Heart right ventricle (tissue), 16 donors: ENCODE measurements around the gene COL23A1. TPM values are rescaled to one million over a fixed set of nuclear protein-coding genes. Genes with fewer than 3 reads are reported as not detected.

Experiments
- ATAC-seq, 8 donors: fragments of 200-7000 bp; cut with Tn5 transposase; one replicate each; pipeline ENCODE4 v1.9.1; 2020; ENCODE audit warnings: mild to moderate bottlenecking in 8 of 8, moderate library complexity in 8 of 8, moderate number of reproducible peaks in 1 of 8
- DNase-seq, 2 donors: peaks; one replicate each; pipeline ENCODE4 v3.0.0-alpha.2; 2020
- H3K27ac ChIP-seq, 10 donors: fragments of 200-600 bp; sonication (generic) in 2 of 10; one replicate each; pipeline versions ENCODE4 v1.5.0 to v1.8.0; 2020 to 2022; ENCODE audit warnings: mild to moderate bottlenecking in 3 of 10
- H3K27me3 ChIP-seq, 7 donors: fragments of 200-600 bp; one replicate each; pipeline ENCODE4 v1.8.0; 2021 to 2022; ENCODE audit warnings: mild to moderate bottlenecking in 2 of 7
- H3K36me3 ChIP-seq, 9 donors: fragments of 200-600 bp; sonication (generic) in 1 of 9; one replicate each; pipeline versions ENCODE4 v1.5.0 to v1.8.0; 2020 to 2022; ENCODE audit warnings: mild to moderate bottlenecking in 2 of 9
- H3K4me1 ChIP-seq, 9 donors: fragments of 200-600 bp; sonication (generic) in 1 of 9; one replicate each; pipeline versions ENCODE4 v1.5.0 to v1.8.0; 2020 to 2022; ENCODE audit warnings: mild to moderate bottlenecking in 4 of 9
- H3K4me3 ChIP-seq, 10 donors: fragments of 200-600 bp; sonication (generic) in 2 of 10; one replicate each; pipeline versions ENCODE4 v1.5.0 to v1.8.0; 2020 to 2022; ENCODE audit warnings: mild to moderate bottlenecking in 7 of 10, moderate library complexity in 2 of 10
- H3K9me3 ChIP-seq, 11 donors: fragments of 200-600 bp in 10 of 11; sonication (generic) in 2 of 11; one replicate each; pipeline versions ENCODE4 v1.5.0 to v1.8.0; 2013 to 2022; ENCODE audit warnings: mild to moderate bottlenecking in 2 of 11, control low read depth in 1 of 11, moderate library complexity in 1 of 11
- CTCF ChIP-seq, 9 donors: fragments of 200-600 bp; sonication (generic) in 2 of 9; IDR thresholded peaks; one replicate each; pipeline versions ENCODE4 v1.5.0 to v1.8.0; 2021 to 2022; ENCODE audit warnings: antibody characterized with exemption in 9 of 9, mild to moderate bottlenecking in 5 of 9, moderate library complexity in 1 of 9
- WGBS, 2 donors: extraction: QIAGEN DNeasy Blood & Tissue Kit; methylation state at CpG; one replicate each; pipeline ENCODE4 v1.1.7; 2013; ENCODE audit warnings: inconsistent platforms in 1 of 2; 5-methylcytosine and 5-hydroxymethylcytosine counted together
- intact Hi-C, 10 donors: fragments of 100-400 bp; cut with DNase I; formaldehyde crosslinking; loops; one replicate each; pipeline versions ENCODE4 v1.11.1 to v1.14.2; 2022
- polyA plus RNA-seq, 2 donors: library from polyadenylated mRNA; stranded (reverse); fragments of 200-250 nt; gene quantifications; one replicate each; pipeline ENCODE4 v1.2.3, GENCODE V29; 2013
- total RNA-seq, 10 donors: library from RNA; stranded (reverse); fragmentation: NEBNext Ultra II Directional in 3 of 10; extraction: Animal tissue kit (Norgen Biotek cat#: 25700) in 3 of 10; gene quantifications; one replicate each; pipeline versions ENCODE4 v1.2.1 to v1.2.4, GENCODE V29; 2021 to 2023
- donor health status: Arrhythmogenic right ventricular cardiomyopathy.
- donor health status: ischemic (EF 13 %, LVEDD 7.1; RV severe dilation, severe dysfunction).
- donor health status: healthy with polysubstance abuse.
- donor health status: DM: no; HTN: yes; CAD: no.
- donor health status: DM: no; HTN: no; CAD: no.
- donor health status: ischemic (EF 25% LVEDD 6.9; RV normal size, moderate dysfunction).
- donor health status: ischemic (EF 25% LVEDD 5.7; RV mildly dilated, moderate dysfunction).
- donor health status: healthy.
- donor health status: DM: yes; HTN: yes; CAD: no.
- donor health status: Ischemic cardiomyopathy.
- donor health status: ischemic (EF 35%, LVEDD 5.7; RV mildly dilated, moderate dysfunction).
- donor health status: nonischemic (EF 11% LVEDD 7.7; RV severe dilation, severe dysfunction).
- donor health status: DM: yes; HTN: yes; CAD: no.
- donor health status: PGD.
- donor health status: ischemic (EF 29% LVEDD 5.4; RV normal size, mild dysfunction).
- donor health status: nonischemic (EF 23%, LVEDD 6.1; RV moderate dilation, normal function).

COL23A1 gene
- total and polyA plus RNA-seq, 12 donors: 8.9 to 29.0 (median 16.2) TPM

- H3K27ac ChIP-seq: peak overlapping the region in 1 of 10 donors; percentile 20
- no peaks in the 10 kb centered on the region for H3K36me3 ChIP-seq
- ATAC-seq: no peak
- H3K27me3 ChIP-seq: peaks cover 0 to 23% (median 7%) of the 10 kb centered on the region in 7 donors
- intact Hi-C loops: loop anchor here in 7 of 10 donors (5.0 to 10.0 kb wide), 8 partner anchors 171 to 1208 kb away; partner anchors contain the start of gene COL23A1 (in 3 of the 7)
- peak in 7 of 9 donors; percentile 36 to 63 (median 43) for TF ChIP-seq CTCF (IDR thresholded peaks at IDR 0.05)
- no peak overlapping the region for H3K4me3 ChIP-seq
- H3K9me3 ChIP-seq: peaks cover 0 to 13% (median 8%) of the 10 kb centered on the region in 11 donors
- DNase-seq: no peak
- 44 to 53% methylated on average over 3 of the region's 3 CpGs for WGBS, 2 donors
- peaks cover 0 to 23% (median 10%) of the 10 kb centered on the region in 9 donors for H3K4me1 ChIP-seq
These were observed 306.0 kb downstream of the COL23A1 start for GRCh38 chr5:178284093-178284675.

DNA sequence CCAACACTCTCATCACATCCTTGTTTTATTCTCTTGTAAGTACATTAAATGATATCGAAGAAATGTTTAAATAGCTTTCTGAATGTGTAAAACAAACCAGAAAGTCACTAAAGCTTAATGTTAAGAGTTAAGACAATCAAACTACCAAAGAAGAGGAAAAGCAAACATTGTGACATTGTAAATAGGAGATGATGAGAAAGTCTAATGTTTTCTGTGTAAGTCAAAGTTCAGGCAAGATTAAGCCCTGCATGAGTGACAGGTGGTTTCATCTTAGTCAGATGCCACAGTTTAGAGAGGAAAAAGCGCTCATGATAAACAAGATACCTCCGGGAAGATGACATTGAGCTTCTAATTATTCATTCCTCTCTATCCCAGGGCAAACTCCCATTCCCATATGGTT is 306.7 kb downstream of the COL23A1 start:
- TF ChIP-seq CTCF (IDR thresholded peaks at IDR 0.05): no peak
- Histone ChIP-seq H3K4me3 (no peak overlapping the region), H3K9me3 (peaks cover 0 to 13% (median 8%) of the 10 kb centered on the region in 11 donors), H3K27ac (no peak overlapping the region), H3K36me3 (no peaks in the 10 kb centered on the region), H3K4me1 (peaks cover 0 to 23% (median 10%) of the 10 kb centered on the region in 9 donors), H3K27me3 (peaks cover 0 to 25% (median 7%) of the 10 kb centered on the region in 7 donors)
- DNase-seq (no peak), ATAC-seq (no peak)
- WGBS, 2 donors: 92 to 93% methylated on average over 3 of the region's 3 CpGs
- intact Hi-C loops: loop anchor here in 7 of 10 donors (5.0 to 10.0 kb wide), 8 partner anchors 171 to 1209 kb away; partner anchors contain the start of gene COL23A1 (in 3 of the 7)

- DNase-seq: no peak
- intact Hi-C loops: loop anchor here in 7 of 10 donors (5.0 to 10.0 kb wide), 8 partner anchors 172 to 1210 kb away; partner anchors contain the start of gene COL23A1 (in 3 of the 7)
- WGBS, 2 donors: 88 to 95% methylated on average over 4 of the region's 4 CpGs
These were observed 307.8 kb downstream of the COL23A1 start for GRCh38 chr5:178282391-178282790.

GRCh38 chr5:178281331-178281730 is 308.9 kb downstream of the COL23A1 start:
- intact Hi-C loops: loop anchor here (2.0 to 10.0 kb wide), 10 partner anchors 173 to 1211 kb away; partner anchors contain the start of gene COL23A1 (in 6 of the 10)
- ATAC-seq: no peak
- Histone ChIP-seq H3K27ac (no peak overlapping the region), H3K4me1 (peaks cover 0 to 23% (median 10%) of the 10 kb centered on the region in 9 donors), H3K27me3 (peaks cover 0 to 16% (median 3%) of the 10 kb centered on the region in 7 donors), H3K9me3 (peaks cover 0 to 13% (median 8%) of the 10 kb centered on the region in 11 donors), H3K36me3 (no peaks in the 10 kb centered on the region), H3K4me3 (no peak overlapping the region)
- WGBS, 2 donors: 75 to 84% methylated on average over 19 of the region's 19 CpGs
- no peak for DNase-seq
- TF ChIP-seq CTCF (IDR thresholded peaks at IDR 0.05): no peak

More at GRCh38 chr5:178282391-178282790, 307.8 kb downstream of the COL23A1 start:
- Histone ChIP-seq H3K27me3 (peaks cover 0 to 24% (median 6%) of the 10 kb centered on the region in 7 donors), H3K27ac (no peak overlapping the region), H3K4me1 (peaks cover 0 to 23% (median 10%) of the 10 kb centered on the region in 9 donors), H3K4me3 (no peak overlapping the region), H3K36me3 (no peaks in the 10 kb centered on the region), H3K9me3 (peaks cover 0 to 13% (median 8%) of the 10 kb centered on the region in 11 donors)
- no peak for ATAC-seq
- no peak for TF ChIP-seq CTCF (IDR thresholded peaks at IDR 0.05)
